NCI-H1436 treated with DMSO at 0.1 percent for 48 hours (cell line): ENCODE data around the gene PSMA1.
A peak's percentile ranks its signal among the peaks of the same experiment; 100 is the strongest.
"Not testable (repeated sequence)": the region's sequence is repeated elsewhere in the genome, so short reads cannot be mapped to it uniquely, and the experiment has no call there.

ENCODE experiments used
- DNase-seq: peaks from one replicate; lab custom pipeline; 2025; lab: John Stamatoyannopoulos, UW

PSMA1 gene

DNA sequence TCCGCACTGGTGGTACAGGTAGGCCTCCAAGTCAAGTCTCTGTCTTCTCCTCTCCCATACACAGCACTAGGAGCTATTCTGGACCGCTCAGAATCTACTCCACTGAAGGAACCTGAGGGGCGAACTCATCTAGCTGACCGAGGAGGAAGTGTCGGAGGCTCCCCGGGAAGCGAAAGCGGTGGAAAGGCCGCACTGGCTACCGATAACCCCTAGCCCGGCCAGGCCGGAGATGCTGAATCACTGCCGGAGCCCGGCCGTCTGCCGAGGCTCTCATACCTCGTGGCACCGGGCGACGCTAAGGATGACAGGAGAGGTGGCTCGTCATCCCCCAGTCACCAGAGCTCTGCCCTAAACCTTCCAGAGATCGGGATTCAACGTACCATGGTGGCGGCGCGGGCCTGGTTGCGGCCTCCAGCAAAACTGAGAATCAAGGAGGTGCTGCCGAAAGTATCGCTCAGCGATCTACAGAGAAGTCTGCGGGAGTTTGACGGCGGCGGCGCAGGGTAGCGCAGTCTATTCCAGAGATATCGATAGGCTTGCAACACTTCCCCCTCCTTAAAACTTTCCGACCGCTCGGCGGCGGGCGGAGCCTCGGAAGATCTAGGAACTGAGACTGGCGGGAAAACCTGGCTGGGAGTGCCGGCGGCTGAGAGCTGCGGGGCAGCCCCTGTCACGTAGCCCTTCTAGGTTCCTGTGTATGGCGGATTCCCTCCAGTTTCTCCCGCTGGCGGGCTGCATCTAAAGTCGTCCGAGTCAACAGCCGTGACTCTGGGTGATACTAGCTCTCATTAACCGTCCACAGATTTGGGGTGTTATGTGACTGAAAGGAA, at the start of gene PSMA1:
PSMA1 (minus strand) TSS at position 470 of the 830 bp plus-strand sequence; CDS start at position 383, 87 bp downstream.
- DNase-seq, result peak; percentile 88

DNA sequence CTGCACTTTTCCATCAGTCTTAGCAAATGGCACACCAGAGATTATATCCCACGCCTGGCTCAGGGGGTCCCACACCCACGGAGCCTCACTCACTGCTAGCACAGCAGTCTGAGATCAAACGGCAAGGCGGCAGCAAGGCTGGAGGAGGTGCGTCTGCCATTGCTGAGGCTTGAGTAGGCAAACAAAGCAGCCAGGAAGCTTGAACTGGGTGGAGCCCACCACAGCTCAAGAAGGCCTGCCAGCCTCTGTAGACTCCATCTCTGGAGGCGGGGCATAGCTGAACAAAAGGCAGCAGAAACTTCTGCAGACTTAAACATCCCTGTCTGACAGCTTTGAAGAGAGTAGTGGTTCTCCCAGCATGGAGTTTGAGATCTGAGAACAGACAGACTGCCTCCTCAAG, 49.3 kb upstream of the PSMA1 start:
- DNase-seq, result not testable (repeated sequence)

DNA sequence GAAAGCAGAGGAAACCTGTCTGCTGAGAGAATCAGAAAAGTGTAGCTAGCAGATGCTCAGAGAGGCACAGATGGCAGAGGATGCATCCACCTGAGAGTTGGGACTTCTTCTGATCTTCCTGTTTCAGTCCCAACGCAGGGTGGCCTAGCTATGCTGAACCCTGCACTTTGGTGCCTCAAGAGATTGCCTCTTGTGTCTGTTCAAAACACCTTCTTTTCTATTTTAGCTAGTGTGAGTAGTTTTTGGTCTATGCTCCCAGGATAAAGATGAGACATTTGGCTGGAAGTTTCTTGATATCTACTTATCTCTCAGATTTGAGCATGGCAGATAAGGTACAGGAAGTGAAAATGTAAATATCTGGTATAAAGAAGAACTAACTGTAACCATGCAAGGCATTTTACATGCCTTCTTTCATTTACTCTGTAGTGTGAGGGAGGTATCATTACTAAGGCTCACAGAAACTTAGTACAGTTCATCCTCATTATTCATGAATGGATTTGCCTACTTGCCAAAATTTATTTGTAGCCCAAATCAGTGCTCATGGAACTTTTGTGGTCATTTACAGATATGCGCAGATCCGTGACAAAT, 47.0 kb upstream of the PSMA1 start:
- no peak for DNase-seq

DNA sequence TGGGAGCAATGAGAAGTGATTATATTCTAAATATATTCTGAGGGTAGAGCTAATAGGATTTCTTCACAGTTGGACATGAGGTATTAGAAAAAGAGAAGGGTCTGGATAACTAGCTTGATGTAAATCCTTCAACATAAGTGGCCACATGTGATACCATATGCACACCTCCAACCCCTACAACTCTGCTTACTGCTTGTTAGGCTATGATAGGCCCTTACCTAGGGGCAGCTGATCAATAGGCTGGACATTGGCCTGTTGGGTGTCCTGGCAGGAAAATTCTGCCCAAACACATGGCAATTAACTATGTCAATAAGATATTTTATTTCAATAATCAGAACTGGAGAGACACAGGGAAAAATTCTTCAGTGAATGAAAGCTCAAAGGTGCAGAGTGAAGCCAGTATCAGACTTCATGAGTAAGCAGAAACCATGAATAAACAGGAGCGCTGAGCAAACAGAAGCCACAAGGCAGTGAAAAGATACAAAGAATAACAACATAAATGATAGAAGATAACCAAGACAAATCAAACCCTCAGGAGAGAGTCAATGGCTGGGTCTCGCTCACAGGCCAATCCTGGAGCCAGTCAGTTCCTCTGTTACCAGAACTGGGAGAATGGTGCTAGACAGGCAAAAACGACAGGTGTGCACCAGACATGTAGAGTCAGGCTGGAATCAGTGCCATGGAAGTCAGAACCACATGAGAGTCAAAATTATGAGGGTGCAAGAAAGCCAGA, 46.3 kb upstream of the PSMA1 start:
- no peak for DNase-seq

DNA sequence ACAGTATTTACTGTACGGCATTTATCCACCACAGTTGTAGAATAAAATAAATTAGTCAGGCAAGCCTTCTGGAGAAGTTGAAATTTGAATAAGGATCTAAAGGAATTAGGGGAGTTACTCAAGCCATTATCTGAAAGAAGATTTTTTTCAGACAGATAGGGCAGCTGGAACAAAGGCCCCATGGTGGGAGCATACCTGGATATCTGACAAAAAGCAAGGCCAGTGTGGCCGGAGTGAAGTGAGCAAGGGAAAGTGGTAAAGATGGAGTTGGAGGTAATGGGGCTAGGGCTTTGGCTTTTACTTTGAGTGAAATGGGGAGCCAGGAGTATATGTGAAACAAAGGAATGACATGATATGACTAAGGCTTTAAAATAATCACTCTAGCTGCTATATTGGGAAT, 45.7 kb upstream of the PSMA1 start:
- no peak for DNase-seq

DNA sequence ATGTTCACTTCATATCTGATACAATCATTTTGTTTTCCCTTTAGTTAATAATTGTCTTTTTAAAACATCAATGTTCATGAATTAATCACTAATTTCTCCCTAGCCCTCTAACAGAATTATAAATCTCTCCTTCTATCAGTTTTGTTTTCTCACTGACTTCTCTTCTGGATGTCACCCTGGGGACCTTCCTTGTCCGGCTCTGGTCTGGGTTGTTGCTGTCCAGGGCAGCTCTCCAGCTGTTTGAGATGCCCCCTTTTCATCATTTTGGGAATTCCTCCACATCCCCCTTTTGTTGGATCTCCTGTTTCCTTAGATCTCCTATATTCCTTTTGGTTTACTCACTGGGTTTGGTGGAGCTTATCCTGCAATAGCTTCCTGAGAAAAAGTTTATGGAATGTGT, 35.6 kb upstream of the PSMA1 start:
- DNase-seq, result no peak

DNA sequence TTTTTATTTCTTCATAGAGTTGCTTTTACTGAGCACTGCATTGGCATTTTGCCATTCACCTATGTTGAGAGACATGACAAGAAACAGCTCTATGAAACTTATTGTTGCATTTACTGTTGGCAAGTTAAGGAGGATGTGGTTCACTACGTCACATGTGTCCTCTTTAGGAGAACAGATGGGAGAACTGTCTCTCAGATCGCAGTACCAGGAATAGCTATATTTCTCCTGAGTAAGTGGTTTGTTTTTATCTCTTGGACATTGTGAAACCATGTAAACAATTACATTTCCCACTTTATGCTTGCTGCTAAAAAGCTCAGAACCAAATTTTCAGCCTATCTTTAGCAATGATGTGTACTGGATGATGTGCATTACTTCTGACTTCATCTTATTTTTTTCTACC, 34.8 kb upstream of the PSMA1 start:
- DNase-seq, result no peak

DNA sequence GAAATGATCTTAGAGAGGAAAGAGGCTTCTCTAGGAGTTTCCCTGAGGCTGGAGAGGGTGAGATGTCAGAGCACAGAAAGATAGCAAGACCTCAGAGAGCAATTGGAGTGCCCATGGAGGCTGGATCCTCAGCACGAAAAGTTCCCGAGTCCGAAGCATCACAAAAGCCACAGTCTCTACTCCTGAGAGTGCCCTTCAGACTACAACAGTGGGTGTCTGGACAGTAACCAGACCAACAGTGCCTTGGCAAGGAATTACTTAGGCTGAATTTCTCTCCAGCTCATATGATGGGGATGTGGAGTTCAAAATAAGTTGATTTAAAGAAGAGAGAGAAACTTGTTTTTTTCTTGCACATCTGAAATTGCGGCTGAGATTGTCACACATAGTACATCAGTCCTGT, 31.9 kb upstream of the PSMA1 start:
- no peak for DNase-seq

DNA sequence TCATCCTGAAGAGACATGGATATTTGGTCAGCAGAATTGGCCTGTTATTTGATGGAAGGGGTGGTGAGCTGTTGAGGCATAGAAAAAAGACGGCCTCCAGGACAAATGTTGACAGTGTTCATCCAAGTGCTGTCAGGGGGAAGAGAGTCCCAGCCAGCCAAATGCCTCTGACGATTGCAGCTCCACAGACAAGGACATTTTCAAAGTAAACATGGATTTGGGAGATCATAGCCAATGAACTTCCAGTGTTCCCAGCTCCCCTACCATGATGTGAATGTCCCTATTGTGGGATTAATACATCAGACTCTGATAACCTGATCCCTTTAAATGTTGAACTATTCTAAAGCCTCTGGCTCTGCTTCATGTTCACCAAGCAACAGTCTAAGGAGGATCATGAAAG, 31.2 kb upstream of the PSMA1 start:
- DNase-seq, result no peak

DNA sequence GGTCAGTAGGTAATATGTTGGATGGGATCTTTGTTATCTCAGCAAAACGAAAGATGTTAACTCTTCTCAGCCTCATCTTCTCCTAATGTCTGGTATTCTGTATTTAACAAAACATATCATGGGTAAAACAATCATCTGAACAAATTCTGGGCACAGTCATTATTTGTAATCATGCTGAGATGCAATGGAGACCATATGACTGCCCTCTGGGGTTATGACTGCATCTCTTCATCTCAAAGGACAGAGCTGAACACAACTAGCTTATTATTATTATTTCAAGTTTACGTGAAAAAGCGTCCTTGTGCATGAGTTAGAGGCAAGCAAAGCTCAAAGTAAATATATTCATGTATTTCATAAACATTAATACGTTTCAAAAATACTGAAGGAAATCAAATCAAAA, 29.7 kb upstream of the PSMA1 start:
- DNase-seq, result no peak

DNA sequence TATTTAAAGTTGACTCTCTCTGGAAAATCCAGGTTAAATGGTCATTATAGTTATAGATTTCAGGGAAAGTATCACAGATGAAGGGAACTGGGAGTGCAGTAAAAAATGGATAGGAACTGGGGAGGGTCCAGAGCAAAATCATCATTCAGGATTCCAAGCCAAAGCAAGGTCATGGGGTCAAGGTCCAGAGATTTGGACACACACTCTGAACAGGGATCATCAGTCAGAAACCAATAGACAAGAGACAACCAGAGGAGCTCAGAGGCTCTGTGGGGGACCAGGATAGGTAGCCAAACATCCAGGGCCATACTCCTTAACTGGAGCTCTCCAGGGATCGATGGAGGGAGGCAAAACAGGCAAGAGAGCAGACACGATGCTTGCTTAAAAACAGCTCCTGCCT, 27.3 kb upstream of the PSMA1 start:
- DNase-seq, result no peak

DNA sequence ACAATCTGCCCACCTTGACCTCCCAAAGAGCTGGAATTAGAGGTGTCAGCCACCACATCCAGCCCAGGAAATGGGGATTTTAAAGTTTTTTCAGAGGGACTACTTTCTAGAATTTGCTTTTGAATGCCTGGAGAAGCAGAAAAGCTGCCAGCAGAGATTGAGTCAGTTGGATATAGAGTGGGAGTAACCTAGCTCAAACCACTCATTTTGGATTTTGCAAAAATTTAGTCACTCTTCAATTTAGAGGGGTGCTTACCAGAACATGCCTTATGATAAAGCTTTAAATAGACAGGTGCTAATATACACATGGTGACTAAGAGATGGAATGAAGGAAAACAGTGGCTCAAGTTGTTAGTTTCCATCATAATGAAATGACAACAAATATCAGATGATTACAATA, 26.5 kb upstream of the PSMA1 start:
- no peak for DNase-seq

DNA sequence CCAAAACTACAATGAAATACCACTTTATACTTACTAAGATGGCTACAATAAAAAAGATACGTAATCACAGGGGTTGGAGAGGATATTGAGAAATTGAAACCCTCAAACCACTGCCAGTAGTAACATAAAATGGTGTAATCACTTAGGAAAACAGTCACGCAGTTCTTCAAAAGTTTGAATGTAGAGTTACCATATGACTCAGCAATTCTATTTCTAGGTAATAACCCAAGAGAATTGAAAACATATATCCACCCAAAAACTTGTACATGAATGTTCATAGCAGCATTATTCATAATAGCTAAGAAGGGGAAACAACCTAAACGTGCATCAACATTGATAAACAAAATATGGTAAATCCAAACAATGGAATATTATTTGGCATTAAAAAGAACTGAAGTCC, 24.4 kb upstream of the PSMA1 start:
- DNase-seq, result no peak

DNA sequence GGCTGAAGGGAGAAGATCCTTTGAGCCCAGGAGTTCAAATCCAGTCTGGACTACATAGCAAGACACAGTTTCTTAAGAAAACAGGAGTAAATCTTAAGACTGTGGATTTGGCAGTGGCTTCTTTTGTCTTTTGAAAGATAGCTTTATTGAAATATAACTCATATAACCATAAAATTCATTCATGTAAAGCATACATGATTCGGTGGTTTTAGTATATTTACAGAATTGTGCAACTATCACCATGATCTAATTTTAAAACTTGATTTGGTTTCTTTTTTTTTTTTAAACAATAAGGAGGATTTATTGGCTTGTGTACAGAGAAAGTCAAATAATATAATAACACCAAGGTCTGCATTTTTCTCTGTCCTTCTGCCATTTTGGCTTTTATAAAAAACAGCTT, 23.1 kb upstream of the PSMA1 start:
- DNase-seq, result no peak

DNA sequence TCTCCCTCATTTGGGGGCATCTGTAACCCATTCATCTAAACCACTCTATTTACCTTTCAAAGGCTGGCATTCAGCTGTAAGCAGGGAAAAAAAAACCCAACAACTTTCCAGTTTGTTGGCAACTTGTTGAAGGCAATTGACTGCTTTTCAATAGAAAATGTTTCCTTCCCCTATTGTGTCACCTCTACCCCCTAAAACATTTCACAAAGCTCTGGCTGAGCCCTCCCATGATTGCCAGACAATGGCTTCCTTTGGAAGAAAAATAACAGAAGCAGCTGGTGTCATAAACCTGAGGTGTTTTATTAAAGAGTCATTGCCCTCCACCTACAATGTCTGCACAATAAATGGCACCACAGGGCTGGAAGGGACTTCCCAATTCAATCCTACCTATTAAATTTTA, 22.1 kb upstream of the PSMA1 start:
- DNase-seq, result peak; percentile 51

DNA sequence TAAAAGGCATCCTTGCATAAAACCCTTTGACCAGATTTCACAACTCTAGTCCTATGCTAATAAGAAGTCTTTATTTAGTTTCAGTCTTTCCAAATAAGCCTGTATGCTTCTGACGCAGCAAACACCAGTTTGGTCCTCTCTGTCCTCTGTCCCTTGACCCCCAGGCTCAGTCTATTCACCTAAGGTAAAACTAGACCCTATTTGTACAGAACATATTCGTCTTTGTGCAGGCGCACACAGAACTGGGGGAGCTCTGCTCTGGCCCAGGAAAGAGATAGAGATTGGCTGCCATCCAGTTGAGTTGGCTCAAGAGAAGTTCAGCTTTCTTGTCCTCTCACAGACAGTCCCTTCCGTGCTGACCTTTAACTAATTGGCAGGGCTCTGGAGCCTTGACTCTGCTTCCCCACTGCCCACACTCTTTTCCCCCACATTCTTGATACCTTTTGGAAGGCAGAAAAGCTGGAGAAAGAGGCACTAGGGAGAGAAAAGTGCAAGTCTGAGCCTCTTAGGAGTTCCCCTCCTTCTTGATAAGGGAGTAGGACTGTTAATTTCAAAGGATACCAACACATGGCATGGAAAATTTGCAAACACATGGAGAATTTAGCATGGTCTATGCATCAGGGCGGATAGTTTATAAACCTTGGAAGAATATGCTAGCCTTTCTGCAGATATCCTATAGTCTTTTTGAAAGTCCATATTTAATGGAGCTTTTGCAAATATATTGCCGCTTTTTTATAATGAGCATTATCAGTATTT, 21.2 kb upstream of the PSMA1 start:
- DNase-seq, result no peak

DNA sequence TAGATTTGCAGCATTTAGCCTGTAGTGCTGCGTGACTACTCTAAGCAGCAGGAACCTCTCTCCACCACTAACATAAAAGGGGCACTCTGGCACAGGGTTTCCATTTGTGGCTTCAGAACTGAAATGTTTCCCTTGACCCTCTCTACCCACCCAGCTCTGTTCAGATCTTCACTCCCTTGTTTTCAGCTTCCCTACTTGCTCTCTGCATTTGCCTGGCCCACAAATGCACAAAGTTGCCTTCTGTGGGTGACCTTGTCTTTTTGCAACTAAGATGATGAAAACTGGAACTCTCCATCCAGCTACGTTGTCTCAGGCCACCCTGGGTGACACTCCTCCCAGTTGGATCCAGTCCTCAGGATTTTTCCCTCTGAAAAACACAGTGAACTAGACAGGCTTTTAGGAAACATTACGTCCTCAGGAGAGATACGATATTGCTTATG, 19.8 kb upstream of the PSMA1 start:
- DNase-seq, result no peak

DNA sequence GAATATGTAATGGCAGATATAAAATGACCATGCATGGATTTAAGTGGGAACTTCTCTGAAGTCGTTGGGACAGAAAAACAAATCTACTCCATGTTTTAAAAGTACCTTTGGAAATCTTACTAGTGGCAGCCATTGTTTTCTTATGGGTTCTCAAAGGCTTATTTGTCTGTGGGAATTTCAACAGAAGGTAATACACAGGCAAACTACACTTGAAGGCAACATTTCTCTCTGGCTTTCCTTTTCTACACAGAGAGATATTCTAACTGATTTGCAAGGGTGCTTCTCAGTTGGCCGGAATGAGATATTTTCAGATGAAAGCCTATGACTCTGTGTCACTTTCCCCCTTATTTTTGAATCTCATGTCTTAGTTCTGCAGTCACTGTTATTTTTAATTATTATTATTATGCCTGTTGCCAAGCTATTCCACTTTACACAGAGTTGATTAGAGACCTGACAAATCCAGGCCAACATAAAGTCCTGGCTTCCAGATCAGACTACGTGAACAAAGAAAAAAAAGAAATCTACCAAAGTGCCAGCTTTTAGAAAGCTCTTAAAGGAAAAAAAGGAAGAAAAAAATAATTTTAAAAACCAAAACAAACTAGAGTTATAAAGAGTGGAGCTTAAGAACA, 18.9 kb upstream of the PSMA1 start:
- no peak for DNase-seq

DNA sequence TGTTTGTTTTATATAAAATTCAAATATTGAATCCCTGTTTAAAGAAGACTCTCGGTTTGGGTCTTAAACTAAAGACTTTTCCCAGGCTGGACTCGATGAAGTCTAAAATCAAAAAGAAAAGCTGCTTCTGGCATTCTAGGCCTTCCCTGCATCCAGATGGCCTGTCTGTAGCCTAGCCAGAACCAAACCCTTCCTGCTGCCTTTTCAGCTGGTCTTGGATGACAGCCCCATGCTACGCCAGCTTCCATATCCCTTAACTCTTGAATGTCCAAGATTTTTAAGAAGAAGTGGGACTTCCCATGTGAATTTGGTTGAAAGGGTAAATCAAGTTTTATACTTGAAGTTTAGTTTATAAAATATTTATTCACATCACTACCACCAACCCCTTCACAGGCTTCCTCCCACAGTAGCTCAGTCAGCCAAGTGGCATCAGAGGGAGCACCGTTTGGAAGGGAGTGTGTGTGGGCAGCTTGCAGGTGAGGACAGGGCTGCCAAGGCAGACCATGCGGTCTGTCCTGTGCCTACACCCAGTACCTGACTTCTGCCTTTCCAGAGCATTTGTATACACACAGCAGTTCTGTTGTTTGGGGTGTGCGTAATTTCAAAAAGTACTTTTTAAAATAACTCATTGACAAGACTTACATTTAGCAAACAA, 18.2 kb upstream of the PSMA1 start:
- no peak for DNase-seq

DNA sequence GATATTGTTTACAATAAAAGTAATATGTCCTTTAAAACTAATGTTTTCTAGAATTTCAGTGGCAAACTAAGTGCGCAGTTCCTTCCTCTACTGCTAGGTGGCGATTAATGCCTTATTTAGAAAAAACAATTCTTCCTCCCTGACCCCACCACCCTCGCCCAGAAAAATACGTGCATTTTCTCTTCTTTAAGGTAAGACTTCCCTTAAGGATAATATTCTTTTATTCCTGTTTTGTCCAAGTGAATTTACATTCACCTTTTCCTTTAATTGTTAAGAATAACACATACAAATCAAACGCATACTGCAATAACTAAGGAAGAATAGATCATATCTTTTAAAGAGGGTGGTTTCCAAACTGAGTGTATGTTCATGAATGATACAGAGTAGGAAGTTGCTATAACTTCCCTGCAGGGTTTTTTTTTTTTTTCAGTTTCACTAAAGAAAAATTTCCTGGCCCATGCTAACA, 17.0 kb upstream of the PSMA1 start:
- no peak for DNase-seq

DNA sequence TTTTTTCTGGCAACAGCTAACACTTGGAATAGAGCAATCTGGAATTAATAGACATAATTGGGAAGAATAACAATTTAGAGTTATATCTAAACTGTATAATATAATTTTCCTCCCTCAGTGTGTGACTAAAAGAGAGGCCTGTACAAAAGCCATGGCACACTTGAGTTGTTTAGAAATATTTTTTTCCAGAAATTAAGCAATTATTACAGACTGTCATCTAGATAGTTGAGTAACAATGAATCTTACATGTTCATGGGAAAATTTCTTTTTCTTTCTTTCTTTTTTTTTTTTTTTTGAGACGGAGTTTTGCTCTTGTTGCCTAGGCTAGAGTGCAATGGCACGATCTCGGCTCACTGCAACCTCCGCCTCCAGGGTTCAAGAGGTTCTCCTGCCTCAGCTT, 15.0 kb upstream of the PSMA1 start:
- not testable (repeated sequence) for DNase-seq
